BLaER1 (cell line): Measurements from ENCODE around the gene FGGY.
A peak's percentile ranks its signal among the peaks of the same experiment; 100 is the strongest.

Source experiments
- H3K27ac ChIP-seq: shearing (Covaris generic); formaldehyde crosslinking; 2 replicates; pipeline ENCODE4 v1.8.1; 2022
- H3K27me3 ChIP-seq: shearing (Covaris generic); formaldehyde crosslinking; 2 replicates; pipeline ENCODE4 v1.8.1; 2022
- H3K36me3 ChIP-seq: shearing (Covaris generic); formaldehyde crosslinking; 2 replicates; pipeline ENCODE4 v1.8.1; 2022
- H3K4me1 ChIP-seq: shearing (Covaris generic); formaldehyde crosslinking; 2 replicates; pipeline ENCODE4 v1.8.1; 2022
- H3K4me2 ChIP-seq: shearing (Covaris generic); formaldehyde crosslinking; 2 replicates; pipeline ENCODE4 v1.8.1; 2022
- H3K4me3 ChIP-seq: shearing (Covaris generic); formaldehyde crosslinking; 2 replicates; pipeline ENCODE4 v1.8.1; 2022
- H3K9ac ChIP-seq: shearing (Covaris generic); formaldehyde crosslinking; 2 replicates; pipeline ENCODE4 v1.8.1; 2022
- H3K9me3 ChIP-seq: shearing (Covaris generic); formaldehyde crosslinking; 2 replicates; pipeline ENCODE4 v1.8.1; 2022
- H4K20me1 ChIP-seq: shearing (Covaris generic); formaldehyde crosslinking; 2 replicates; pipeline ENCODE4 v1.8.1; 2022
- Cebpa-rat ChIP-seq: shearing (Covaris generic); IDR thresholded peaks from 2 replicates; pipeline ENCODE4 v1.8.1; 2022

Gene FGGY

DNA sequence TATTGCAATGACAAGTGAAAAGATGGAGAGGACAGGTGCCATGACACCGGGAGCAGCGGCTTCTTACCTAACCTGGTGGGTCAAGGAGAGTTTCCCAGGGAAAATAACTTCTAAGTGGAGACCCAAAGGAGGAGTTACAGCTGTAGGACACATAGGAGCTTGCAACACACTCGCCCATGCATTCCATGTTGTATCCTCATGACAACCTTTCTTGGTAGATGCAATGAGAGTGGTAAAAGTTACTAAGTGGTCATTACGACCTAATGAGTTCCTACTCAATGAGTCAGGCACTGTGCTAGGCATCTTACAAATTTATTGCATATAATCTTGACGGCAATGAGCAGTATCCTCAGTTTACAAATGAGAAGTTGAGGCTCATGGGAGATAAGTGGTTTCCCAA is 398.4 kb downstream of the FGGY start:
- H3K9ac ChIP-seq = no peak overlapping the region
- no peak overlapping the region for H3K4me3 ChIP-seq
- H3K36me3 ChIP-seq = no peaks in the 10 kb centered on the region
- H4K20me1 ChIP-seq = no peaks in the 10 kb centered on the region
- no peak overlapping the region for H3K4me2 ChIP-seq
- no peaks in the 10 kb centered on the region for H3K27me3 ChIP-seq
- no peaks in the 10 kb centered on the region for H3K9me3 ChIP-seq
- H3K4me1 ChIP-seq = peaks cover 40% of the 10 kb centered on the region
- no peak overlapping the region for H3K27ac ChIP-seq
- TF ChIP-seq Cebpa-rat = no peak

DNA sequence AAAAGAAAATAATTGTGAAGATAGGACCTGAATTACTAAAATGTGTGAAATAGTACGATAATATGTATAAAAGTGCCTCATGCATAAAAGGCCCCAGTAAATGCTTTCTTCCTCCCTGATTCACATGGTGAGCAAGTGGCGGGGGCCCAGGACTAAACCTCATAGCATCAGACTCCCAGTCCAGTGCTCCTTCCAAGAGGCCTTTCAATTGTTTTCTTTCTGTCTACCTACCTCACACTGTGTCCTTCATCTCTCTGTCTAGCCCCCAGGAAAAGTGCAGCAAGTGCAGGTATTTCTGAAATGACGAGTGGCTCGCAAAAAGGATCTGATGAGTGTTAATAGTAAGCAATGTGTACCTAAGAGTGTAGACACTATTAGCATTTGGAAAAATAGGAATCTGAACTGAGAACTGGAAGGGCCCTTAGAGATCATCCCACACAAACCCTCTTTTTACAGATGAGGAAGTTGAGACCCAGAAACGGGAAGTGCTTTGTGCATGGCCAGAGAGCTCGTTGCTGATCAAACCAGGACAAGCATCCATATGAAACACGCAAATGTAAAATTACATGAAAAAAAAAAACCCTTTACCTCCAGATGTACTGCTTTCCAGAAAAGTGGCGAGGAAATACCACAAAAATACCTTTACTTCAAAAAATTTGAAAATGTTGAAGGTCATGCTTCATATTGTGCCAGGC is 399.7 kb downstream of the FGGY start:
- no peak overlapping the region for H3K9ac ChIP-seq
- H3K27me3 ChIP-seq = no peaks in the 10 kb centered on the region
- H3K4me3 ChIP-seq = peak overlapping the region; percentile 18; the same call in 1 of the 2 replicates
- no peak overlapping the region for H3K27ac ChIP-seq
- H4K20me1 ChIP-seq = no peaks in the 10 kb centered on the region
- no peak for TF ChIP-seq Cebpa-rat
- no peaks in the 10 kb centered on the region for H3K36me3 ChIP-seq
- peak overlapping the region; percentile 57 for H3K4me2 ChIP-seq
- peaks cover 40% of the 10 kb centered on the region for H3K4me1 ChIP-seq
- no peaks in the 10 kb centered on the region for H3K9me3 ChIP-seq

DNA sequence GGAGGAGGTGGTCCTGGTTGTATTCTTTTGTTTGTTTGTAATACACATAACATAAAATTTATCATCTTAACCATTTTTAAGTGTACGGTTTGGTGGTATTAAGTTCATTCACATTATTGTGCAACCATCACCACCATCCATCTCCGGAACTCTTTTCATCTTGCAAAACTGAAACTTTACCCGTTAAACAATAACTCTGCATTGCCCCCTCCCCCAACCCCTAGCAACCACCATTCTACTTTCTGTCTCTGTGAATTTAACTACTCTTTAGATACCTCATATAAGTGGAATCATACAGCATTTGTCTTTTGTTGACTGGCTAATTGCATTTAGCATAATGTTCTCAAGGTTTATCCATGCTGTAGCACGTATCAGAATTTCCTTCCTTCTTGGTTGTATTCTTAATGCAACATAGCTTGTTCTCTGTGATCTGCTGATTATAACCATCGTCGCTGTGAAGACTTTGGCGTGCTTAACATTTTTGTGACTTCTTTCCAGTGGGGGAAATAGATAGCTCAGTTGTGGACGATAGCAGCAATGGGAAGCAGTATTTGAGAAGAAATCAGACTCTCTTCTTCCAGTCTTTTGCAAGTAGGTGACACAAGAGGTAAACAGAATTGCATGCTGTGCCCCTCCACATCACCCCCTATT is 400.4 kb downstream of the FGGY start:
- Histone ChIP-seq H3K36me3 (no peaks in the 10 kb centered on the region), H3K27me3 (no peaks in the 10 kb centered on the region), H3K4me1 (peaks cover 39% of the 10 kb centered on the region), H4K20me1 (no peaks in the 10 kb centered on the region), H3K27ac (peak overlapping the region; percentile 66), H3K9ac (no peak overlapping the region), H3K9me3 (no peaks in the 10 kb centered on the region), H3K4me2 (peak overlapping the region; percentile 57), H3K4me3 (peak overlapping the region; percentile 18; the same call in 1 of the 2 replicates)
- TF ChIP-seq Cebpa-rat = peak; percentile 73; the same call in 1 of the 2 replicates

DNA sequence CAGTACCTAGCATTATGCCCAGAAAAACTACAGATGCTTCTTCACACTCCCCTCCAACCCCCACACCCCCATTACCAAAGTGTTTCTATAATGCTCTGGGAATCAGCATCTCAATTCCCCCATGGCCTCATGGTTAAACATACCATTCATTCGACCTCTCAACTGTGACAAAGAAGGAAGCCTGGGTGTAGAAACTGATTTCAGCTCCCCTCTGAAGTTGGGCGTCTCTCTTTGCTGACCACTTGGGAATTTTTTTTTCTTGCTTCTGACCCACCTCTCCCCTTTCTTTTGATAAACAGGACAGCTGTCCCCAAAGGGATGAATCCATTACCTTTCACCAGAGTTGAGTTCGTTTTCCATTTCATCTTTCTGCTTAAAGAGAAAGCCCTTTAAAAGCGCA is 401.5 kb downstream of the FGGY start:
- no peak overlapping the region; the same call in 1 of the 2 replicates for H3K27ac ChIP-seq
- H3K4me3 ChIP-seq = no peak overlapping the region
- H4K20me1 ChIP-seq = no peaks in the 10 kb centered on the region
- no peaks in the 10 kb centered on the region for H3K36me3 ChIP-seq
- no peaks in the 10 kb centered on the region for H3K9me3 ChIP-seq
- H3K4me1 ChIP-seq = peaks cover 32% of the 10 kb centered on the region
- TF ChIP-seq Cebpa-rat = no peak
- H3K4me2 ChIP-seq = peak overlapping the region; percentile 57
- H3K27me3 ChIP-seq = no peaks in the 10 kb centered on the region
- H3K9ac ChIP-seq = peak overlapping the region; percentile 32; the same call in 1 of the 2 replicates

GRCh38 chr1:59699227-59699847 is 402.4 kb downstream of the FGGY start:
- Histone ChIP-seq H3K27me3 (no peaks in the 10 kb centered on the region), H3K9ac (no peak overlapping the region), H3K27ac (no peak overlapping the region), H3K36me3 (no peaks in the 10 kb centered on the region), H3K4me1 (peaks cover 29% of the 10 kb centered on the region), H4K20me1 (no peaks in the 10 kb centered on the region), H3K4me2 (peak overlapping the region; percentile 57), H3K4me3 (no peak overlapping the region), H3K9me3 (no peaks in the 10 kb centered on the region)
- no peak for TF ChIP-seq Cebpa-rat

- Histone ChIP-seq H3K27ac (no peak overlapping the region), H3K9ac (no peak overlapping the region), H3K4me3 (no peak overlapping the region), H3K9me3 (no peaks in the 10 kb centered on the region), H3K4me2 (no peak overlapping the region), H3K36me3 (no peaks in the 10 kb centered on the region), H4K20me1 (no peaks in the 10 kb centered on the region), H3K4me1 (peaks cover 28% of the 10 kb centered on the region), H3K27me3 (no peaks in the 10 kb centered on the region)
- TF ChIP-seq Cebpa-rat = no peak
These were observed 404.5 kb downstream of the FGGY start for GRCh38 chr1:59701376-59701775.

DNA sequence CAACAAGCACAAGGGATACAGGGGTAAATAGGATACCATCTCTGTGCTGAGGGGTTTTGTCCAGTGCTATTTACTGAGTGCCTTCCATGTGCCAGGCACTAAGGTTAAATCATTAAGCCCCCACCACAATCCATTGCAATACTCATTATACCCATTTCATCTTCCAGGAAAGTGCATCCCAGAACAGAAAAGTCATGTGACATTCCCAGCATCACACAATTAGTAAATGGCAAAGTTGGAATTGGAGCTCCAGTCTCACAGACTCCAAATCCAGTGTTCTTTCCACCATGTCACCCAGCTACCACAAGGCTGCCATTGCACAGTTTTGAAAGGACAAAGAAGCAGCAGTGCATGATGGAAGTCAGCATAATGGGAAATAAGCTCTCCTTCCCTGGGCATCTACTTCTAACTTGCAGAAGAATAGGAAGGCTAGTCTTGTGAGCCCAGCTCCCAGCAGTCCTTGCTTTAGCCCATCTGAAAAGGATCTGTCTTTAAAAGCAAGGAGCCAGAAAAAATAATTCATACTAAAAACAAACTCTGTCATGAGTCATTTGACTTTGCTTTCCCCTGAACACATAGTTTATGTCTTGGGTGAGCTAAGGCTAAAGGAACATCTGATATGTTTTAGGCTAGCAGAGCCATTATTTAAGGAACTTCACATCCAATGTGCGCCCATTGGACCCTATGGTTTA is 406.5 kb downstream of the FGGY start:
- no peak for TF ChIP-seq Cebpa-rat
- Histone ChIP-seq H3K36me3 (no peaks in the 10 kb centered on the region), H3K4me3 (no peak overlapping the region), H3K9ac (no peak overlapping the region), H4K20me1 (no peaks in the 10 kb centered on the region), H3K27ac (no peak overlapping the region), H3K27me3 (no peaks in the 10 kb centered on the region), H3K9me3 (no peaks in the 10 kb centered on the region), H3K4me2 (no peak overlapping the region), H3K4me1 (peaks cover 8% of the 10 kb centered on the region)

DNA sequence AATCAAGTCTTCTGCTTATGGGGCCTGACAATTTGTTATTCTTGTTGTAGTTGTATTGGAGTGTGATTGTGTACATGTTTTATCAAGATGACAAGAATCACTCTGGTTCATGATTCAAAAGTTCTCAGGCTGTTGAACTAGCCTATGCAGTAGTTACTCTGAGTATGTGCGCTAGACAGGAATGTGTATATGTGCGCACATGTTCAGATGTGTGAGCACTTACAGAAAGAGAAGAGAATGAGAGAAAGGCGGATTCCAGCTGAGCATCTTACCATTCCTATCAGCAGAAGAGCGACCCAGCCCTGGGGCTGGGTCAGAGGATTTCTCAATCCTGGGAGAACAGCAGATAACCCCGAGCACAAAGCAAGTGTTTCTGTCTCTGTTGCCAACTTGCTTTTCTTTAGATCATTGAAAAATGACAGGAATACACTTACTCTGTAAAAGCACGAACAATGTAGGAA is 407.1 kb downstream of the FGGY start:
- no peaks in the 10 kb centered on the region for H3K27me3 ChIP-seq
- no peaks in the 10 kb centered on the region for H3K36me3 ChIP-seq
- H3K27ac ChIP-seq = no peak overlapping the region
- H3K4me3 ChIP-seq = no peak overlapping the region
- no peak overlapping the region for H3K4me2 ChIP-seq
- no peaks in the 10 kb centered on the region for H3K9me3 ChIP-seq
- H3K9ac ChIP-seq = no peak overlapping the region
- TF ChIP-seq Cebpa-rat = no peak
- peaks cover 2% of the 10 kb centered on the region for H3K4me1 ChIP-seq
- H4K20me1 ChIP-seq = no peaks in the 10 kb centered on the region

- no peaks in the 10 kb centered on the region for H3K9me3 ChIP-seq
- H3K4me1 ChIP-seq = no peaks in the 10 kb centered on the region
- H3K27ac ChIP-seq = no peak overlapping the region
- H3K4me2 ChIP-seq = no peak overlapping the region
- H3K4me3 ChIP-seq = no peak overlapping the region
- no peak overlapping the region for H3K9ac ChIP-seq
- no peaks in the 10 kb centered on the region for H3K36me3 ChIP-seq
- no peak for TF ChIP-seq Cebpa-rat
- no peaks in the 10 kb centered on the region for H4K20me1 ChIP-seq
- H3K27me3 ChIP-seq = no peaks in the 10 kb centered on the region
These were observed 407.8 kb downstream of the FGGY start for GRCh38 chr1:59704716-59705115.
